ENCODE results near the gene TAOK3. TPM values are rescaled to one million over a fixed set of nuclear protein-coding genes. Genes with fewer than 3 reads are reported as not detected.

Gene TAOK3
- total and polyA plus RNA-seq, 2 of the 4 experiments (the other 2 are of a cell fraction), result 26.3 to 54.5 TPM

GRCh38 chr12:118269806-118270205 lies 102.9 kb downstream of the TAOK3 start:
- Histone ChIP-seq H3K56ac (ENCODE audit: extremely low read depth, insufficient read depth, low read length) (no peak overlapping the region), H2AK5ac (ENCODE audit: low read depth, low read length) (no peak overlapping the region), H2BK120ac (ENCODE audit: low read depth, low read length) (no peak overlapping the region), H2BK5ac (ENCODE audit: low read depth, low read length, poor library complexity, severe bottlenecking) (no peak overlapping the region), H3K27me3 (ENCODE audit: control insufficient read depth, insufficient read depth, low read length) (no peaks in the 10 kb centered on the region), H3K4me3 (ENCODE audit: insufficient read depth, low read depth, low read length) (no peak overlapping the region), H3K18ac (ENCODE audit: low read depth, low read length) (no peak overlapping the region), H2BK15ac (ENCODE audit: low read depth, low read length) (no peak overlapping the region), H3K14ac (replicated peaks; ENCODE audit: low read depth, low read length) (no peak overlapping the region), H2AK9ac (replicated peaks; ENCODE audit: low read depth, low read length, poor library complexity) (no peak overlapping the region), H3K27ac (ENCODE audit: insufficient read depth, low read length) (no peak overlapping the region), H2BK20ac (ENCODE audit: low read depth, low read length) (no peak overlapping the region), H4K20me1 (ENCODE audit: insufficient read depth, low read length) (no peaks in the 10 kb centered on the region), H3K36me3 (ENCODE audit: control insufficient read depth, insufficient read depth, low read length) (no peaks in the 10 kb centered on the region), H4K5ac (ENCODE audit: low read depth, low read length) (no peak overlapping the region), H3K4ac (ENCODE audit: low read depth, low read length) (no peak overlapping the region), H3K9ac (ENCODE audit: low read depth, low read length) (no peak overlapping the region), H3K4me2 (ENCODE audit: low read depth, low read length) (no peak overlapping the region), H3K4me1 (ENCODE audit: control insufficient read depth, insufficient read depth, low read length) (no peaks in the 10 kb centered on the region), H4K8ac (ENCODE audit: low read depth in 2 of 2, low read length in 2 of 2) (no peak overlapping the region), H4K91ac (ENCODE audit: insufficient read depth, low read depth, low read length) (no peak overlapping the region), H3K9me1 (ENCODE audit: insufficient read depth, low read length) (no peaks in the 10 kb centered on the region), H2AFZ (replicated peaks; ENCODE audit: low read length, poor library complexity) (no peak overlapping the region), H3K9me3 (ENCODE audit: control insufficient read depth, insufficient read depth, low read length) (no peaks in the 10 kb centered on the region), H3K23ac (ENCODE audit: low read depth, low read length) (no peak overlapping the region), H3K79me1 (ENCODE audit: low read depth in 1 of 2, low read length in 2 of 2) (peaks cover 7 to 9% of the 10 kb centered on the region in 2 experiments; a peak in 3 of 4 replicates)
- in situ Hi-C loops (cut with MboI; ENCODE audit: low sequenced_read_pairs) (no loop called here), dilution Hi-C loops (cut with HindIII; ENCODE audit: low sequenced_read_pairs, unreplicated experiment) (no loop called here), intact Hi-C loops (cut with micrococcal nuclease) (no loop called here)
- ChIA-PET POLR2A (ENCODE audit: unreplicated experiment) (interaction anchor here (0.6 kb wide), 1 partner anchor 544 kb away, joined by 3 read pairs; no protein-coding TSS in a partner anchor), CTCF (interaction anchor here (1.1 to 1.5 kb wide), 2 partner anchors 21 to 85 kb away, joined by 3 to 6 read pairs; no protein-coding TSS in a partner anchor)
- WGBS, 2 experiments (ENCODE audit: extremely low coverage in 2 of 2, insufficient read length in 1 of 2), result 100% methylated on average over 1 of the region's 1 CpG; no CpG with 5 or more reads in 1 of the 2 experiments
- BruUV-seq (replicated peaks), result no TSS peak
- ATAC-seq (ENCODE audit: low read depth) (no peak), DNase-seq (no peak)
- TF ChIP-seq MAZ (IDR thresholded peaks at IDR 0.05; ENCODE audit: borderline replicate concordance, low read depth, low read length), result no peak
- no peak for TF ChIP-seq CHD1 (IDR thresholded peaks at IDR 0.05; ENCODE audit: low read depth, low read length)
- TF ChIP-seq BHLHE40 (IDR thresholded peaks at IDR 0.05; ENCODE audit: low read depth, low read length), result no peak
- TF ChIP-seq RCOR1 (IDR thresholded peaks at IDR 0.05; ENCODE audit: insufficient replicate concordance, low read length), result no peak
- no peak for TF ChIP-seq MXI1 (IDR thresholded peaks at IDR 0.05; ENCODE audit: borderline replicate concordance, low read depth, low read length)
- TF ChIP-seq POLR2A (IDR thresholded peaks at IDR 0.05; ENCODE audit: low read depth, low read length), result no peak
- TF ChIP-seq CEBPB (IDR thresholded peaks at IDR 0.05; ENCODE audit: low read depth, low read length), result no peak
- TF ChIP-seq USF2 (IDR thresholded peaks at IDR 0.05; ENCODE audit: low read depth, low read length), result no peak
- TF ChIP-seq NFE2L2 (IDR thresholded peaks at IDR 0.05; ENCODE audit: low read depth, low read length), result no peak
- TF ChIP-seq, protein P1, sequence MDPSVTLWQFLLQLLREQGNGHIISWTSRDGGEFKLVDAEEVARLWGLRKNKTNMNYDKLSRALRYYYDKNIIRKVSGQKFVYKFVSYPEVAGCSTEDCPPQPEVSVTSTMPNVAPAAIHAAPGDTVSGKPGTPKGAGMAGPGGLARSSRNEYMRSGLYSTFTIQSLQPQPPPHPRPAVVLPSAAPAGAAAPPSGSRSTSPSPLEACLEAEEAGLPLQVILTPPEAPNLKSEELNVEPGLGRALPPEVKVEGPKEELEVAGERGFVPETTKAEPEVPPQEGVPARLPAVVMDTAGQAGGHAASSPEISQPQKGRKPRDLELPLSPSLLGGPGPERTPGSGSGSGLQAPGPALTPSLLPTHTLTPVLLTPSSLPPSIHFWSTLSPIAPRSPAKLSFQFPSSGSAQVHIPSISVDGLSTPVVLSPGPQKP (IDR thresholded peaks at IDR 0.05; ENCODE audit: borderline replicate concordance, low read depth, low read length), result no peak
